GM12878 (cell line): Measurements from ENCODE around the gene PABPC1L. TPM values are rescaled to one million over a fixed set of nuclear protein-coding genes. Genes with fewer than 3 reads are reported as not detected.
A peak's percentile ranks its signal among the peaks of the same experiment; 100 is the strongest.

Source experiments
- ATAC-seq: fragments of 200-7000 bp; cut with Tn5 transposase; 3 replicates; pipeline ENCODE4 v1.9.1; 2020; ENCODE audit warnings: mild to moderate bottlenecking, moderate library complexity
- BruUV-seq: library from RNA; stranded (reverse); fragments of 400-500 nt; replicated peaks from 2 replicates; lab custom pipeline; 2021; lab: Mats Ljungman, UMichigan
- CTCF ChIA-PET: fragments of 300-600 bp; sonication (Branson Sonifier 250); formaldehyde crosslinking; extraction: SDS; loops from one replicate; lab custom pipeline; 2021; ENCODE audit warnings: inconsistent platforms; lab: Yijun Ruan, JAX
- POLR2A ChIA-PET: fragments of 350-600 bp; formaldehyde crosslinking; extraction: SDS; loops from one replicate; lab custom pipeline; 2021; ENCODE audit warnings: inconsistent platforms; lab: Charles Lee
- RAD21 ChIA-PET: fragments of 300-600 bp; sonication (Branson Sonifier 250); formaldehyde crosslinking; loops from one replicate; lab custom pipeline; 2023; ENCODE audit warnings: antibody characterized with exemption; ENCODE audit not compliant: unreplicated experiment; lab: Charles Lee
- SMC1A ChIA-PET: fragments of 300-600 bp; sonication (Branson Sonifier 250); formaldehyde crosslinking; loops from one replicate; lab custom pipeline; 2023; ENCODE audit not compliant: unreplicated experiment, uncharacterized antibody; lab: Charles Lee
- DNase-seq: peaks from one replicate; pipeline ENCODE4 v3.0.0-alpha.2; 2011; ENCODE audit warnings: low read depth, low spot score
- FAIRE-seq: peaks from 3 replicates; lab custom pipeline; 2011; peaks lifted over from hg19 to GRCh38; lab: Jason Lieb, UNC
- H2AFZ ChIP-seq: 2 replicates; pipeline ENCODE4 v1.6.0; 2011; ENCODE audit warnings: low read depth, low read length, control low read depth; ENCODE audit not compliant: control insufficient read depth
- H3K27ac ChIP-seq: 2 replicates; pipeline ENCODE4 v1.5.1; 2011; ENCODE audit warnings: control low read depth; ENCODE audit not compliant: control insufficient read depth, insufficient read depth
- H3K27me3 ChIP-seq, 2 experiments: replicated peaks in 1 of 2; 2 replicates each; pipeline versions ENCODE4 v1.6.0 to v1.6.1; 2011; ENCODE audit warnings: low read length in 1 of 2; ENCODE audit not compliant: control insufficient read depth in 2 of 2, insufficient read depth in 2 of 2
- H3K36me3 ChIP-seq, 2 experiments: 2 replicates each; pipeline ENCODE4 v1.5.1; 2011; ENCODE audit warnings: low read length in 1 of 2; ENCODE audit not compliant: control insufficient read depth in 2 of 2, insufficient read depth in 2 of 2
- H3K4me1 ChIP-seq: 2 replicates; pipeline ENCODE4 v1.6.1; 2011; ENCODE audit warnings: mild to moderate bottlenecking, low read length, moderate library complexity, mixed read lengths; ENCODE audit not compliant: control insufficient read depth, insufficient read depth
- H3K4me2 ChIP-seq: 2 replicates; pipeline ENCODE4 v1.6.0; 2011; ENCODE audit warnings: control low read depth; ENCODE audit not compliant: control insufficient read depth, insufficient read depth
- H3K4me3 ChIP-seq: fragments of 200-600 bp; sonication (generic); 2 replicates; pipeline ENCODE4 v1.5.1; 2016
- H3K79me2 ChIP-seq: 2 replicates; pipeline ENCODE4 v1.6.0; 2011; ENCODE audit warnings: low read length; ENCODE audit not compliant: control insufficient read depth, insufficient read depth
- H3K9ac ChIP-seq: 2 replicates; pipeline ENCODE4 v1.8.0; 2011; ENCODE audit warnings: low read length, control low read depth, mixed read lengths; ENCODE audit not compliant: control insufficient read depth, insufficient read depth
- H3K9me3 ChIP-seq: replicated peaks from 3 replicates; pipeline ENCODE4 v1.5.1; 2011; ENCODE audit warnings: mild to moderate bottlenecking, low read length; ENCODE audit not compliant: control insufficient read depth, insufficient read depth
- H4K20me1 ChIP-seq: 2 replicates; pipeline ENCODE4 v1.6.0; 2011; ENCODE audit not compliant: control insufficient read depth, insufficient read depth
- BCL11A ChIP-seq: IDR thresholded peaks from 2 replicates; pipeline ENCODE4 v1.6.1; 2011; ENCODE audit warnings: low read depth, low read length
- EED ChIP-seq: sonication (generic); IDR thresholded peaks from 2 replicates; pipeline ENCODE4 v1.6.1; 2016; ENCODE audit warnings: antibody characterized with exemption, low read depth
- ETV6 ChIP-seq, 2 experiments: fragments of 450-650 bp in 1 of 2; IDR thresholded peaks in 1 of 2; conservative IDR thresholded peaks in 1 of 2; 2 replicates each; pipeline ENCODE4 v1.6.1; 2014; ENCODE audit warnings: antibody characterized with exemption in 1 of 2, borderline replicate concordance in 1 of 2, low read depth in 1 of 2, mild to moderate bottlenecking in 1 of 2, moderate library complexity in 1 of 2
- HDAC6 ChIP-seq: fragments of 200-600 bp; sonication (generic); IDR thresholded peaks from one replicate; pipeline ENCODE4 v1.8.0; 2017; ENCODE audit warnings: antibody characterized with exemption; ENCODE audit not compliant: unreplicated experiment
- IKZF1 ChIP-seq: fragments of 450-650 bp; conservative IDR thresholded peaks from 2 replicates; pipeline ENCODE4 v1.6.1; 2017; ENCODE audit warnings: antibody characterized with exemption, mild to moderate bottlenecking
- IKZF2 ChIP-seq, 2 experiments: fragments of 450-650 bp; IDR thresholded peaks; 2 replicates each; pipeline ENCODE4 v1.6.1; 2017; ENCODE audit warnings: mild to moderate bottlenecking in 2 of 2, moderate library complexity in 2 of 2
- MXI1 ChIP-seq: fragments of 150-350 bp; IDR thresholded peaks from 2 replicates; pipeline ENCODE4 v1.6.1; 2011; ENCODE audit warnings: low read depth, mild to moderate bottlenecking, inconsistent platforms, low read length, improper control_type of control experiment
- NFYA ChIP-seq: IDR thresholded peaks from 2 replicates; pipeline ENCODE4 v1.6.1; 2011; ENCODE audit warnings: low read depth, mild to moderate bottlenecking, low read length, improper control_type of control experiment, borderline replicate concordance
- PAX5 ChIP-seq: IDR thresholded peaks from 2 replicates; pipeline ENCODE4 v1.6.1; 2011; ENCODE audit warnings: low read depth, low read length, borderline replicate concordance
- RFX5 ChIP-seq: IDR thresholded peaks from 2 replicates; pipeline ENCODE4 v1.6.1; 2011; ENCODE audit warnings: low read depth, low read length, improper control_type of control experiment
- RUNX3 ChIP-seq: IDR thresholded peaks from 2 replicates; pipeline ENCODE4 v1.6.1; 2012; ENCODE audit warnings: low read length, inconsistent platforms
- SPI1 ChIP-seq: IDR thresholded peaks from 2 replicates; pipeline ENCODE4 v1.6.1; 2011; ENCODE audit warnings: low read depth, mild to moderate bottlenecking, low read length, moderate library complexity, borderline replicate concordance; ENCODE audit not compliant: insufficient read depth
- TAF1 ChIP-seq: IDR thresholded peaks from 2 replicates; pipeline ENCODE4 v1.6.1; 2011; ENCODE audit warnings: mild to moderate bottlenecking, low read depth, low read length, borderline replicate concordance
- WRNIP1 ChIP-seq: IDR thresholded peaks from 2 replicates; pipeline ENCODE4 v1.6.1; 2011; ENCODE audit warnings: low read depth, low read length, improper control_type of control experiment, borderline replicate concordance
- WGBS: methylation state at CpG from one replicate; pipeline ENCODE4 v1.1.6; 2016; ENCODE audit warnings: low lambda C conversion rate; ENCODE audit not compliant: insufficient replicate concordance, insufficient coverage; ENCODE audit errors: missing lambda C conversion rate; 5-methylcytosine and 5-hydroxymethylcytosine counted together
- in situ Hi-C: fragments of 300-500 bp; cut with MboI; formaldehyde crosslinking; loops from 9 replicates; pipeline ENCODE4 v1.14.3; 2018; ENCODE audit warnings: mixed read lengths
- intact Hi-C: fragments of 100-400 bp; cut with micrococcal nuclease; formaldehyde crosslinking; loops from one replicate; pipeline ENCODE4 v1.14.2; 2022; ENCODE audit not compliant: unreplicated experiment
- polyA plus RNA-seq, 11 experiments: library from polyadenylated mRNA; depleted of rRNA in 4 of 11; unstranded in 6 of 11; stranded (reverse) in 5 of 11; fragments of >200 nt; fragmentation: Nextera tagmentation in 4 of 11; fragmentation: Illumina TruSeq in 1 of 11; extraction: Ambion mirVana in 4 of 11; extraction: Trizol in 1 of 11; gene quantifications; 1 replicate in 1 of 11; 2 replicates in 10 of 11; pipeline versions ENCODE4 v1.2.1 to v1.2.3, GENCODE V29; 2011 to 2016; ENCODE audit warnings: inconsistent platforms in 2 of 11, missing spikeins in 2 of 11, low read depth in 1 of 11
- total RNA-seq, 4 experiments: library from RNA; depleted of rRNA in 3 of 4; stranded (reverse); fragments of >200 nt in 3 of 4; fragmentation: Illumina TruSeq in 1 of 4; extraction: Trizol in 1 of 4; gene quantifications; 2 replicates each; pipeline versions ENCODE4 v1.2.1 to v1.2.3, GENCODE V29; 2013 to 2021
- TF ChIP-seq, protein P1 (sequence below): fragments of 450-650 bp; IDR thresholded peaks from 2 replicates; pipeline ENCODE4 v1.6.1; 2017; ENCODE audit warnings: mild to moderate bottlenecking, moderate library complexity

The PABPC1L gene
- total and polyA plus RNA-seq, 10 of the 15 experiments (the other 5 are each of a cell fraction or from before 2014, with no cell fraction given) = 6.1 to 66.8 (median 11.9) TPM

DNA sequence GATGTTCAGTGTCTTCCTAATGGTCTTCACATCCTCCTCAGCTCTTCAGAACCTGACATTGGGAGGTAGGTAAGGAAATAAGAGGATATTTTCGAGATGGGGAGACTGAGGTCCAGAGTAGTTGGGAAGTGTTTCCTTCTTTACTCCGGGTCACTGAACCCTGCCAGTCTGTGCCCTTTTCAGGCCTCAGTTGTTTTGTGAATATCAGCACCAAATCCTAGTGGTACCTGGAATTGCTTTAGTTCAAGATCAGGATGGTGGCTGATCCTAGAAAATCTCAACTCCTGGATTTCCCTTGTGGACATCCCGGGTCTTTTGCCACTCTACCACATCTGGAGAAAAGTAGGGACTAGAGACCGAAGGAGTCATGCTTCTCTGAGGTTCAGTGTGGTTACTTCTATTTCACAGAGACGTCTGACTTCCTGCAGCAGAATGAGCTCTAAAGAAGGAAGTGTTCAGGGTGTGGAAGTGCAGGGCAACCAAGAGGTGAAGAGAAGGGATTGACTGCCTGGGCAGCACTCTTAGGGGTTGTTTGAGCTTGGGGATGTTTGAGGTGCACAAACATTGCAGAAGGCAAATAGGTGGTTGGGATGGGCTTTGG is 57.4 kb downstream of the PABPC1L start:
- WGBS = 2% methylated on average over 5 of the region's 5 CpGs
- intact Hi-C loops = no loop called here
- RAD21 ChIA-PET = interaction anchor here (1.1 to 3.8 kb wide), 6 partner anchors 12 to 401 kb away, joined by 3 to 24 read pairs (median 8); no protein-coding TSS in a partner anchor
- H2AFZ ChIP-seq = no peak overlapping the region
- SMC1A ChIA-PET = interaction anchor here (0.7 to 6.6 kb wide), 15 partner anchors 9 to 300 kb away, joined by 3 to 66 read pairs (median 4); no protein-coding TSS in a partner anchor
- peaks cover 64% of the 10 kb centered on the region for H3K79me2 ChIP-seq
- no peaks in the 10 kb centered on the region for H3K9me3 ChIP-seq
- FAIRE-seq (no peak), DNase-seq (no peak), ATAC-seq (peak; percentile 49)
- CTCF ChIA-PET = interaction anchor here (0.6 to 3.0 kb wide), 8 partner anchors 9 to 90 kb away, joined by 3 to 7 read pairs (median 3); no protein-coding TSS in a partner anchor
- in situ Hi-C loops = no loop called here
- no TSS peak for BruUV-seq
- no peaks in the 10 kb centered on the region for H3K27me3 ChIP-seq
- peaks cover 13% of the 10 kb centered on the region for H3K4me1 ChIP-seq
- POLR2A ChIA-PET = interaction anchor here (0.6 to 5.7 kb wide), 5 partner anchors 9 to 1094 kb away, joined by 3 to 48 read pairs (median 5); no protein-coding TSS in a partner anchor
- H3K4me2 ChIP-seq = peak overlapping the region; percentile 97
- H3K9ac ChIP-seq = peak overlapping the region; percentile 90
- TF ChIP-seq SPI1 (peak; percentile 79; the same call in 1 of the 2 replicates), IKZF2 (IDR thresholded peaks at IDR 0.05) (0 out of 4 replicates have a peak, but pooled peaks of 1 of the 2 experiments have one; percentile 16), RFX5 (no peak), HDAC6 (no peak), EED (0 out of 2 replicates have a peak, but pooled peaks have one; percentile 25), PAX5 (no peak), BCL11A (no peak), IKZF1 (peak; percentile 17; the same call in 1 of the 2 replicates), ETV6 (conservative IDR thresholded peaks at IDR 0.05 in 1 of 2, IDR thresholded peaks at IDR 0.05 in 1 of 2; ENCODE audit: borderline replicate concordance in 1 of 2, low read depth in 1 of 2) (peak in 1 of 2 experiments; percentile 45; a peak in 1 of 4 replicates), TAF1 (peak; percentile 41; the same call in 1 of the 2 replicates), RUNX3 (peak; percentile 67; the same call in 1 of the 2 replicates), NFYA (no peak), WRNIP1 (peak; percentile 30), MXI1 (peak; percentile 80; the same call in 1 of the 2 replicates)
- TF ChIP-seq, protein P1, sequence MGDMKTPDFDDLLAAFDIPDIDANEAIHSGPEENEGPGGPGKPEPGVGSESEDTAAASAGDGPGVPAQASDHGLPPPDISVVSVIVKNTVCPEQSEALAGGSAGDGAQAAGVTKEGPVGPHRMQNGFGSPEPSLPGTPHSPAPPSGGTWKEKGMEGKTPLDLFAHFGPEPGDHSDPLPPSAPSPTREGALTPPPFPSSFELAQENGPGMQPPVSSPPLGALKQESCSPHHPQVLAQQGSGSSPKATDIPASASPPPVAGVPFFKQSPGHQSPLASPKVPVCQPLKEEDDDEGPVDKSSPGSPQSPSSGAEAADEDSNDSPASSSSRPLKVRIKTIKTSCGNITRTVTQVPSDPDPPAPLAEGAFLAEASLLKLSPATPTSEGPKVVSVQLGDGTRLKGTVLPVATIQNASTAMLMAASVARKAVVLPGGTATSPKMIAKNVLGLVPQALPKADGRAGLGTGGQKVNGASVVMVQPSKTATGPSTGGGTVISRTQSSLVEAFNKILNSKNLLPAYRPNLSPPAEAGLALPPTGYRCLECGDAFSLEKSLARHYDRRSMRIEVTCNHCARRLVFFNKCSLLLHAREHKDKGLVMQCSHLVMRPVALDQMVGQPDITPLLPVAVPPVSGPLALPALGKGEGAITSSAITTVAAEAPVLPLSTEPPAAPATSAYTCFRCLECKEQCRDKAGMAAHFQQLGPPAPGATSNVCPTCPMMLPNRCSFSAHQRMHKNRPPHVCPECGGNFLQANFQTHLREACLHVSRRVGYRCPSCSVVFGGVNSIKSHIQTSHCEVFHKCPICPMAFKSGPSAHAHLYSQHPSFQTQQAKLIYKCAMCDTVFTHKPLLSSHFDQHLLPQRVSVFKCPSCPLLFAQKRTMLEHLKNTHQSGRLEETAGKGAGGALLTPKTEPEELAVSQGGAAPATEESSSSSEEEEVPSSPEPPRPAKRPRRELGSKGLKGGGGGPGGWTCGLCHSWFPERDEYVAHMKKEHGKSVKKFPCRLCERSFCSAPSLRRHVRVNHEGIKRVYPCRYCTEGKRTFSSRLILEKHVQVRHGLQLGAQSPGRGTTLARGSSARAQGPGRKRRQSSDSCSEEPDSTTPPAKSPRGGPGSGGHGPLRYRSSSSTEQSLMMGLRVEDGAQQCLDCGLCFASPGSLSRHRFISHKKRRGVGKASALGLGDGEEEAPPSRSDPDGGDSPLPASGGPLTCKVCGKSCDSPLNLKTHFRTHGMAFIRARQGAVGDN = 0 out of 2 replicates have a peak, but pooled peaks have one; percentile 25
- peak overlapping the region; percentile 95 for H3K4me3 ChIP-seq
- H4K20me1 ChIP-seq = no peaks in the 10 kb centered on the region
- H3K27ac ChIP-seq = peak overlapping the region; percentile 95
- H3K36me3 ChIP-seq = no peaks in the 10 kb centered on the region
